HepG2 (cell line): ENCODE results near the gene IL1RAPL1. TPM values are rescaled to one million over a fixed set of nuclear protein-coding genes. Genes with fewer than 3 reads are reported as not detected.

Experiments
- ATAC-seq: fragments of 200-7000 bp; cut with Tn5 transposase; 3 replicates; pipeline ENCODE4 v1.9.1; 2020; ENCODE audit warnings: mild to moderate bottlenecking, moderate library complexity
- BruUV-seq: library from RNA; stranded (reverse); fragments of 400-500 nt; replicated peaks from 2 replicates; lab custom pipeline; 2021; lab: Mats Ljungman, UMichigan
- CTCF ChIA-PET: fragments of 300-600 bp; formaldehyde crosslinking; extraction: SDS; loops from one replicate; lab custom pipeline; 2021; ENCODE audit warnings: low total read pairs, inconsistent platforms, low intra/inter-chr PET ratio; lab: Yijun Ruan, JAX
- POLR2A ChIA-PET: fragments of 350-600 bp; sonication (Branson Sonifier 250); formaldehyde crosslinking; loops from one replicate; lab custom pipeline; 2020; ENCODE audit warnings: antibody characterized with exemption, inconsistent platforms; lab: Yijun Ruan, JAX
- DNase-seq: peaks from one replicate; pipeline ENCODE4 v3.0.0-alpha.2; 2015; ENCODE audit warnings: low spot score
- FAIRE-seq: peaks from 3 replicates; lab custom pipeline; 2011; peaks lifted over from hg19 to GRCh38; lab: Jason Lieb, UNC
- H2AFZ ChIP-seq: one replicate; pipeline ENCODE4 v1.6.1; 2011; ENCODE audit warnings: low read length, inconsistent platforms
- H3K27ac ChIP-seq: fragments of 300-600 bp; 3 replicates; pipeline ENCODE4 v1.8.0; 2011; ENCODE audit warnings: mixed run types, mild to moderate bottlenecking, mixed read lengths, low read length, inconsistent platforms; ENCODE audit not compliant: insufficient read depth; ENCODE audit errors: extremely low read length
- H3K27me3 ChIP-seq, 2 experiments: fragments of 200-600 bp in 1 of 2; 2 replicates in 1 of 2; 3 replicates in 1 of 2; pipeline versions ENCODE4 v1.6.0 to v1.8.0; 2011; ENCODE audit warnings: low read length in 2 of 2, mild to moderate bottlenecking in 2 of 2, moderate library complexity in 2 of 2, inconsistent platforms in 1 of 2; ENCODE audit not compliant: insufficient read depth in 2 of 2, control insufficient read depth in 1 of 2
- H3K36me3 ChIP-seq, 2 experiments: fragments of 200-600 bp in 1 of 2; replicated peaks in 1 of 2; 2 replicates in 1 of 2; 3 replicates in 1 of 2; pipeline versions ENCODE4 v1.5.1 to v1.8.0; 2011; ENCODE audit warnings: low read length in 2 of 2, inconsistent platforms in 1 of 2; ENCODE audit not compliant: insufficient read depth in 2 of 2, control insufficient read depth in 1 of 2
- H3K4me1 ChIP-seq: 2 replicates; pipeline ENCODE4 v1.5.1; 2012; ENCODE audit warnings: low read length, inconsistent platforms; ENCODE audit not compliant: insufficient read depth
- H3K4me2 ChIP-seq: 2 replicates; pipeline ENCODE4 v1.6.0; 2011; ENCODE audit warnings: low read depth, low read length, inconsistent platforms
- H3K4me3 ChIP-seq, 3 experiments: fragments of 200-600 bp in 1 of 3; sonication (generic), shearing (Covaris generic) in 1 of 3; replicated peaks in 1 of 3; 2 replicates each; pipeline ENCODE4 v1.5.1; 2011 to 2016; ENCODE audit warnings: low read length in 3 of 3, inconsistent platforms in 2 of 3, low read depth in 2 of 3, mild to moderate bottlenecking in 2 of 3, control low read depth in 1 of 3, mixed read lengths in 1 of 3; ENCODE audit not compliant: insufficient read depth in 1 of 3
- H3K79me2 ChIP-seq: one replicate; pipeline ENCODE4 v1.6.1; 2011; ENCODE audit warnings: low read length, inconsistent platforms; ENCODE audit not compliant: insufficient read depth
- H3K9ac ChIP-seq: 2 replicates; pipeline ENCODE4 v1.6.0; 2011; ENCODE audit warnings: mild to moderate bottlenecking, low read depth, low read length, inconsistent platforms; ENCODE audit not compliant: insufficient read depth
- H3K9me3 ChIP-seq: 2 replicates; pipeline ENCODE4 v1.5.1; 2012; ENCODE audit warnings: mild to moderate bottlenecking, low read length
- H4K20me1 ChIP-seq: 2 replicates; pipeline ENCODE4 v1.6.0; 2011; ENCODE audit warnings: inconsistent platforms, mild to moderate bottlenecking, low read length, moderate library complexity; ENCODE audit not compliant: insufficient read depth
- BCLAF1 ChIP-seq: fragments of 450-650 bp; IDR thresholded peaks from 2 replicates; pipeline ENCODE4 v1.6.1; 2017; ENCODE audit warnings: mild to moderate bottlenecking
- CENPX ChIP-seq: sonication (generic); formaldehyde crosslinking; IDR thresholded peaks from 2 replicates; pipeline ENCODE4 v1.9.0; 2021; ENCODE audit warnings: mild to moderate bottlenecking, missing genetic modification reagents, moderate library complexity
- GFI1 ChIP-seq: sonication (generic); formaldehyde crosslinking; IDR thresholded peaks from 2 replicates; pipeline ENCODE4 v1.5.0; 2020; ENCODE audit warnings: missing genetic modification reagents, mild to moderate bottlenecking, borderline replicate concordance
- GMEB1 ChIP-seq: sonication (generic); formaldehyde crosslinking; IDR thresholded peaks from 2 replicates; pipeline ENCODE4 v1.5.1; 2020; ENCODE audit warnings: missing genetic modification reagents, mild to moderate bottlenecking, borderline replicate concordance
- HNRNPLL ChIP-seq: fragments of 200-400 bp; formaldehyde crosslinking; IDR thresholded peaks from 2 replicates; pipeline ENCODE4 v1.6.1; 2017; ENCODE audit warnings: mild to moderate bottlenecking, low read depth, low read length; ENCODE audit not compliant: poor library complexity, severe bottlenecking
- IKZF4 ChIP-seq: sonication (generic); formaldehyde crosslinking; IDR thresholded peaks from 2 replicates; pipeline ENCODE4 v1.5.1; 2020; ENCODE audit warnings: borderline replicate concordance, mild to moderate bottlenecking, low read depth, missing genetic modification reagents; ENCODE audit errors: not compliant biosample characterization
- ISL2 ChIP-seq: sonication (generic); formaldehyde crosslinking; IDR thresholded peaks from 2 replicates; pipeline ENCODE4 v1.5.0; 2020; ENCODE audit warnings: missing genetic modification reagents
- MAFG ChIP-seq: sonication (generic); formaldehyde crosslinking; IDR thresholded peaks from 2 replicates; pipeline ENCODE4 v1.5.1; 2020; ENCODE audit warnings: mild to moderate bottlenecking, missing genetic modification reagents
- PCBP2 ChIP-seq: fragments of 200-400 bp; formaldehyde crosslinking; optimal IDR thresholded peaks from 2 replicates; pipeline ENCODE3; 2018; ENCODE audit warnings: low read length, low read depth; ENCODE audit not compliant: poor library complexity, severe bottlenecking
- SALL1 ChIP-seq: sonication (generic); formaldehyde crosslinking; IDR thresholded peaks from 2 replicates; pipeline ENCODE4 v1.8.0; 2022; ENCODE audit warnings: mild to moderate bottlenecking, missing genetic modification reagents
- SKIL ChIP-seq: sonication (generic); formaldehyde crosslinking; IDR thresholded peaks from 2 replicates; pipeline ENCODE4 v1.8.0; 2022; ENCODE audit warnings: missing genetic modification reagents, mild to moderate bottlenecking, moderate library complexity, borderline replicate concordance
- SMAD3 ChIP-seq: sonication (generic); formaldehyde crosslinking; IDR thresholded peaks from 2 replicates; pipeline ENCODE4 v1.4.0; 2020; ENCODE audit warnings: missing genetic modification reagents
- TEAD2 ChIP-seq: sonication (generic); formaldehyde crosslinking; IDR thresholded peaks from 2 replicates; pipeline ENCODE4 v1.9.0; 2021; ENCODE audit warnings: missing genetic modification reagents
- ZFP82 ChIP-seq: sonication (generic); formaldehyde crosslinking; IDR thresholded peaks from 2 replicates; pipeline ENCODE4 v1.5.1; 2020; ENCODE audit warnings: mild to moderate bottlenecking, missing genetic modification reagents, borderline replicate concordance
- ZNF10 ChIP-seq: sonication (generic); formaldehyde crosslinking; IDR thresholded peaks from 2 replicates; pipeline ENCODE4 v1.4.0; 2020; ENCODE audit warnings: mild to moderate bottlenecking, low read depth, missing genetic modification reagents, borderline replicate concordance
- ZNF615 ChIP-seq: sonication (generic); formaldehyde crosslinking; IDR thresholded peaks from 2 replicates; pipeline ENCODE4 v1.5.0; 2020; ENCODE audit warnings: mild to moderate bottlenecking, missing genetic modification reagents, borderline replicate concordance
- ZNF639 ChIP-seq: conservative IDR thresholded peaks from 2 replicates; pipeline ENCODE4 v1.6.1; 2018; ENCODE audit warnings: missing genetic modification reagents
- WGBS: methylation state at CpG from one replicate; pipeline ENCODE4 v1.1.6; 2017; ENCODE audit warnings: low lambda C conversion rate; 5-methylcytosine and 5-hydroxymethylcytosine counted together
- in situ Hi-C: cut with HindIII; loops from 2 replicates; pipeline ENCODE4 v1.10.0; 2017; ENCODE audit warnings: low pct_unique_long_range_greater_than_20kb; ENCODE audit not compliant: extremely low pct_ligation_motif_present
- intact Hi-C: fragments of 100-400 bp; cut with micrococcal nuclease; formaldehyde crosslinking; loops from one replicate; pipeline ENCODE4 v1.10.0; 2022; ENCODE audit not compliant: unreplicated experiment
- polyA plus RNA-seq, 8 experiments: library from polyadenylated mRNA; depleted of rRNA in 3 of 8; stranded (reverse) in 7 of 8; unstranded in 1 of 8; fragments of >200 nt; fragmentation: Illumina TruSeq in 4 of 8; extraction: Trizol in 4 of 8; gene quantifications; 2 replicates each; pipeline versions ENCODE4 v1.2.1 to v1.2.3, GENCODE V29; 2011 to 2016; ENCODE audit warnings: low read depth in 4 of 8, missing spikeins in 1 of 8, mixed read lengths in 1 of 8; ENCODE audit not compliant: insufficient read depth in 1 of 8
- total RNA-seq, 5 experiments: library from RNA; depleted of rRNA; stranded (reverse); fragments of >200 nt; fragmentation: Illumina TruSeq; extraction: Trizol; gene quantifications; 2 replicates each; pipeline ENCODE4 v1.2.3, GENCODE V29; 2016; ENCODE audit warnings: low read depth in 1 of 5

The IL1RAPL1 gene
- total and polyA plus RNA-seq, 2 of the 13 experiments (the other 11 are each of a cell fraction or from before 2014, with no cell fraction given): 0.04 TPM; not detected in 1

- Histone ChIP-seq H3K4me1 (no peaks in the 10 kb centered on the region), H3K9ac (no peak overlapping the region), H4K20me1 (no peaks in the 10 kb centered on the region), H2AFZ (no peak overlapping the region), H3K27me3 (no peaks in the 10 kb centered on the region), H3K4me3 (no peak overlapping the region), H3K27ac (no peak overlapping the region), H3K9me3 (no peaks in the 10 kb centered on the region), H3K36me3 (no peaks in the 10 kb centered on the region), H3K79me2 (no peaks in the 10 kb centered on the region), H3K4me2 (no peak overlapping the region)
- intact Hi-C loops: no loop called here
- BruUV-seq: no TSS peak
- POLR2A ChIA-PET: no interaction called here
- FAIRE-seq (no peak), ATAC-seq (no peak), DNase-seq (no peak)
- WGBS: 0% methylated on average over 3 of the region's 3 CpGs
- CTCF ChIA-PET: no interaction called here
- in situ Hi-C loops: no loop called here
- TF ChIP-seq ZNF639 (CRISPR knock-in tag) (no peak), PCBP2 (no peak), BCLAF1 (no peak), CENPX (CRISPR knock-in tag) (no peak), SALL1 (CRISPR knock-in tag) (no peak), ZNF615 (no peak), ZFP82 (CRISPR knock-in tag) (no peak), HNRNPLL (no peak), GMEB1 (no peak), ZNF10 (CRISPR knock-in tag) (no peak), IKZF4 (CRISPR knock-in tag) (no peak), SMAD3 (CRISPR knock-in tag) (no peak), ISL2 (no peak), TEAD2 (CRISPR knock-in tag) (no peak), MAFG (CRISPR knock-in tag) (no peak), SKIL (no peak), GFI1 (CRISPR knock-in tag) (no peak)
Measured at GRCh38 chrX:28998609-28999135, 411.4 kb downstream of the IL1RAPL1 start.
